Mucosa of stomach (tissue), 1 donor: ENCODE data around the gene AUH.
A peak's percentile ranks its signal among the peaks of the same experiment; 100 is the strongest.

Experiments
- H3K27me3 ChIP-seq: one replicate; pipeline ENCODE4 v1.7.0; 2013; ENCODE audit warnings: mild to moderate bottlenecking, low read length; ENCODE audit not compliant: control insufficient read depth, insufficient read depth
- H3K36me3 ChIP-seq: one replicate; pipeline ENCODE4 v1.7.0; 2013; ENCODE audit warnings: low read length; ENCODE audit not compliant: control insufficient read depth, insufficient read depth
- H3K4me1 ChIP-seq: one replicate; pipeline ENCODE4 v1.7.0; 2013; ENCODE audit warnings: mild to moderate bottlenecking, low read length; ENCODE audit not compliant: control insufficient read depth, insufficient read depth
- H3K4me3 ChIP-seq: one replicate; pipeline ENCODE4 v1.7.0; 2013; ENCODE audit warnings: low read length
- H3K9ac ChIP-seq: one replicate; pipeline ENCODE4 v1.7.0; 2013; ENCODE audit warnings: mild to moderate bottlenecking, low read length, moderate library complexity
- H3K9me3 ChIP-seq: one replicate; pipeline ENCODE4 v1.7.0; 2013; ENCODE audit warnings: mild to moderate bottlenecking, low read length, moderate library complexity; ENCODE audit not compliant: control insufficient read depth
- donor health status: Pancreatic carcinoma.

Gene AUH

GRCh38 chr9:91303741-91304415 lies 57.8 kb downstream of the AUH start:
- Histone ChIP-seq H3K9ac (no peak overlapping the region), H3K4me1 (no peaks in the 10 kb centered on the region), H3K4me3 (no peak overlapping the region), H3K36me3 (no peaks in the 10 kb centered on the region), H3K9me3 (no peaks in the 10 kb centered on the region), H3K27me3 (no peaks in the 10 kb centered on the region)

- Histone ChIP-seq H3K36me3 (no peaks in the 10 kb centered on the region), H3K27me3 (no peaks in the 10 kb centered on the region), H3K9ac (no peak overlapping the region), H3K4me1 (no peaks in the 10 kb centered on the region), H3K9me3 (no peaks in the 10 kb centered on the region), H3K4me3 (no peak overlapping the region)
Measured at GRCh38 chr9:91302831-91303230, 58.9 kb downstream of the AUH start.

GRCh38 chr9:91301161-91301560 lies 60.6 kb downstream of the AUH start:
- H3K9me3 ChIP-seq, result no peaks in the 10 kb centered on the region
- no peaks in the 10 kb centered on the region for H3K4me1 ChIP-seq
- H3K36me3 ChIP-seq, result no peaks in the 10 kb centered on the region
- H3K27me3 ChIP-seq, result no peaks in the 10 kb centered on the region
- H3K4me3 ChIP-seq, result no peak overlapping the region
- H3K9ac ChIP-seq, result no peak overlapping the region

GRCh38 chr9:91298311-91298710 lies 63.4 kb downstream of the AUH start:
- no peaks in the 10 kb centered on the region for H3K36me3 ChIP-seq
- H3K4me1 ChIP-seq, result no peaks in the 10 kb centered on the region
- no peaks in the 10 kb centered on the region for H3K9me3 ChIP-seq
- no peak overlapping the region for H3K4me3 ChIP-seq
- no peak overlapping the region for H3K9ac ChIP-seq
- no peaks in the 10 kb centered on the region for H3K27me3 ChIP-seq

- Histone ChIP-seq H3K4me1 (no peaks in the 10 kb centered on the region), H3K36me3 (peaks cover 3% of the 10 kb centered on the region), H3K9me3 (no peaks in the 10 kb centered on the region), H3K27me3 (no peaks in the 10 kb centered on the region), H3K4me3 (no peak overlapping the region), H3K9ac (no peak overlapping the region)
Measured at GRCh38 chr9:91297306-91297705, 64.4 kb downstream of the AUH start.

GRCh38 chr9:91296354-91296753 lies 65.4 kb downstream of the AUH start:
- Histone ChIP-seq H3K36me3 (peaks cover 4% of the 10 kb centered on the region), H3K4me3 (no peak overlapping the region), H3K27me3 (no peaks in the 10 kb centered on the region), H3K9ac (no peak overlapping the region), H3K9me3 (no peaks in the 10 kb centered on the region), H3K4me1 (no peaks in the 10 kb centered on the region)

GRCh38 chr9:91295357-91295756 lies 66.4 kb downstream of the AUH start:
- Histone ChIP-seq H3K4me3 (no peak overlapping the region), H3K36me3 (peaks cover 4% of the 10 kb centered on the region), H3K9me3 (no peaks in the 10 kb centered on the region), H3K27me3 (no peaks in the 10 kb centered on the region), H3K4me1 (no peaks in the 10 kb centered on the region), H3K9ac (no peak overlapping the region)

- H3K36me3 ChIP-seq, result peaks cover 4% of the 10 kb centered on the region
Measured at GRCh38 chr9:91291866-91292265, 69.9 kb downstream of the AUH start.

GRCh38 chr9:91289244-91289643 lies 72.5 kb downstream of the AUH start:
- Histone ChIP-seq H3K27me3 (no peaks in the 10 kb centered on the region), H3K4me3 (no peak overlapping the region), H3K9me3 (no peaks in the 10 kb centered on the region), H3K4me1 (no peaks in the 10 kb centered on the region), H3K9ac (no peak overlapping the region), H3K36me3 (peaks cover 4% of the 10 kb centered on the region)

More at GRCh38 chr9:91291866-91292265, 69.9 kb downstream of the AUH start:
- Histone ChIP-seq H3K9me3 (no peaks in the 10 kb centered on the region), H3K4me1 (no peaks in the 10 kb centered on the region), H3K4me3 (no peak overlapping the region), H3K27me3 (no peaks in the 10 kb centered on the region), H3K9ac (no peak overlapping the region)

GRCh38 chr9:91285729-91286353 lies 75.9 kb downstream of the AUH start:
- Histone ChIP-seq H3K9me3 (no peaks in the 10 kb centered on the region), H3K27me3 (no peaks in the 10 kb centered on the region), H3K4me3 (no peak overlapping the region), H3K36me3 (no peaks in the 10 kb centered on the region), H3K9ac (peak overlapping the region; percentile 25), H3K4me1 (no peaks in the 10 kb centered on the region)

GRCh38 chr9:91282292-91282691 lies 79.4 kb downstream of the AUH start:
- no peaks in the 10 kb centered on the region for H3K27me3 ChIP-seq
- no peaks in the 10 kb centered on the region for H3K9me3 ChIP-seq
- H3K4me1 ChIP-seq, result no peaks in the 10 kb centered on the region
- no peaks in the 10 kb centered on the region for H3K36me3 ChIP-seq
- H3K4me3 ChIP-seq, result no peak overlapping the region
- no peak overlapping the region for H3K9ac ChIP-seq

- Histone ChIP-seq H3K4me1 (no peaks in the 10 kb centered on the region), H3K9ac (no peak overlapping the region), H3K4me3 (no peak overlapping the region), H3K9me3 (no peaks in the 10 kb centered on the region), H3K27me3 (no peaks in the 10 kb centered on the region), H3K36me3 (no peaks in the 10 kb centered on the region)
Measured at GRCh38 chr9:91279296-91280204, 82.2 kb downstream of the AUH start.
